ENCODE results near the gene SENP3. TPM values are rescaled to one million over a fixed set of nuclear protein-coding genes. Genes with fewer than 3 reads are reported as not detected.

The SENP3 gene
- total RNA-seq, 4 donors from 2014 or later = 31.4 to 47.7 (median 43.7) TPM

DNA sequence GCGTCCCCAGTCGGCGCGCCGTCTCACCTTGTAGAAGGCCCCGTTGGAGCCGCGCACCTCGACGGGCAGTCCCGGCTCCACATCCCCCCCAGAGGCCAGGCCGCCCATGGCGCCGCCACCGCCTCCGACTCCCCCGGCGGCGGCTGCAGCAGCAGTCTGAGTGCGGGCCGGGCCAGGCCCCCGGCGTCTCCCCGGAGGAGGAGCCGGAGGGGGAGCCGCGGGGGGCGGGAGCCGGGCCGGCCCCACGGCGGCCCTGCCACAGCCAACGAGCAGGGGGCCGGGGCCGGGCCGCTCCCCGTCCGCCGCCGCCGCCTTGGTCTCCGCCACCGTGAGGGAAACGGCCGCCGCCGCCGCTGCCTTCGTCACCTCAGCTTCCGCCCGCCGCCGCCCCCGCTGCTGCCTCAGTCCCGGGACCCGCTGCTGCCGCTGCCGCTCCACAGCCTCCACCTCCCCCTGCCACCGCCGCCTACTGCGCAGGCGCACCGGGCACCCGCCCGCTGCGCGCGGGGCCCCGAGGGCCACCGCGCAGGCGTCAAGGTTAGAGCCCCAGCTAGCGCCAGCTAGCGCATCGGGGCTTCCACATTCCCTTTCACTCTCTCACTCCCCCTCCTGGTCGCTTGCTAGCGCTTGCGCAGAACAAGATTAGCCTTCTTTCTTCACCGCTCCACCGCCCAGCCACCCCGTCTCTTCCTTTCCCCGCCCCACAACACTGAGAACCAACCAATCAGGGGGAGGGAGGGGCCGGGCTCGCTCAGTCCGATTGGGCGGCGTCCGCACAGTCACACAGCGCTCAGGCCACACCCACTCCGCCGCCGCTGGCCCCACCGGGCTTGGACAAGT lies 52.9 kb downstream of the SENP3 start, which contains the start of gene FXR2:
TSS of gene FXR2 (minus strand) at position 473 of the 840 bp plus-strand sequence. CDS start at position 108, 365 bp downstream.
- Histone ChIP-seq H3K4me3 (peak within 1 kb of the TSS; percentile 77 to 98 (median 95)), H3K27me3 (no peaks in the 10 kb centered on the region), H3K36me3 (peaks cover 0 to 12% (median 0%) of the 10 kb centered on the region in 3 donors), H3K27ac (peak within 1 kb of the TSS; percentile 90 to 100 (median 96)), H3K4me1 (peaks cover 0 to 31% (median 10%) of the 10 kb centered on the region in 4 donors), H3K9me3 (no peaks in the 10 kb centered on the region)
- DNase-seq = peak; percentile 99 to 100 (median 100)
- TF ChIP-seq POLR2A (IDR thresholded peaks at IDR 0.05) = peak; percentile 73 to 84
- TF ChIP-seq, protein P1, sequence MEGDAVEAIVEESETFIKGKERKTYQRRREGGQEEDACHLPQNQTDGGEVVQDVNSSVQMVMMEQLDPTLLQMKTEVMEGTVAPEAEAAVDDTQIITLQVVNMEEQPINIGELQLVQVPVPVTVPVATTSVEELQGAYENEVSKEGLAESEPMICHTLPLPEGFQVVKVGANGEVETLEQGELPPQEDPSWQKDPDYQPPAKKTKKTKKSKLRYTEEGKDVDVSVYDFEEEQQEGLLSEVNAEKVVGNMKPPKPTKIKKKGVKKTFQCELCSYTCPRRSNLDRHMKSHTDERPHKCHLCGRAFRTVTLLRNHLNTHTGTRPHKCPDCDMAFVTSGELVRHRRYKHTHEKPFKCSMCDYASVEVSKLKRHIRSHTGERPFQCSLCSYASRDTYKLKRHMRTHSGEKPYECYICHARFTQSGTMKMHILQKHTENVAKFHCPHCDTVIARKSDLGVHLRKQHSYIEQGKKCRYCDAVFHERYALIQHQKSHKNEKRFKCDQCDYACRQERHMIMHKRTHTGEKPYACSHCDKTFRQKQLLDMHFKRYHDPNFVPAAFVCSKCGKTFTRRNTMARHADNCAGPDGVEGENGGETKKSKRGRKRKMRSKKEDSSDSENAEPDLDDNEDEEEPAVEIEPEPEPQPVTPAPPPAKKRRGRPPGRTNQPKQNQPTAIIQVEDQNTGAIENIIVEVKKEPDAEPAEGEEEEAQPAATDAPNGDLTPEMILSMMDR (IDR thresholded peaks at IDR 0.05) = peak; percentile 60 to 84 (median 76)

DNA sequence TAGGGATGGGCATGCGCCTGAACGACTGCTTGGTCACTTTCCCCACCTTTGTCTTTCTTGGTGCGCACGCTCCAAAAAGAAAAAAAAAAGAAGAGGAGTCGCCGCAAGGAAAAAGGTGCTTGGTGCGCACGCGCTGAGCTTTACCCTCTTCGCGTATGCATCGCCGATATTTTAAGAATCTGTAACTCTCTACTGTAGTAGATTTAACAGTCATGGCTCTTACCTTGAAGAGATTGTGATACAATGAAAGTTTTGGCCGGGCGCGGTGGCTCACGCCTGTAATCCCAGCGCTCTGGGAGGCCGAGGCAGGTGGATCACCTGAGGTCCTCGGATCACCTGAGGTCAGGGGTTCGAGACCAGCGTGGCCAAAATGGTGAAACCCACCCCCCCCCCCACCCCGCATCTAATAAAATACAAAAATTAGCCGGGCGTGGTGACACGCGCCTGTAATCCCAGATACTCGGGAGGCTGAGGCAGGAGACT lies 53.6 kb downstream of the SENP3 start:
- no peak for TF ChIP-seq POLR2A (IDR thresholded peaks at IDR 0.05)
- TF ChIP-seq, protein P1 (IDR thresholded peaks at IDR 0.05) = no peak
- Histone ChIP-seq H3K27ac (peak overlapping the region; percentile 78 to 100 (median 96)), H3K9me3 (no peaks in the 10 kb centered on the region), H3K4me1 (peaks cover 0 to 31% (median 10%) of the 10 kb centered on the region in 4 donors), H3K27me3 (no peaks in the 10 kb centered on the region), H3K4me3 (peak overlapping the region; percentile 34 to 97 (median 66)), H3K36me3 (peaks cover 0 to 12% (median 0%) of the 10 kb centered on the region in 3 donors)
- DNase-seq = no peak

DNA sequence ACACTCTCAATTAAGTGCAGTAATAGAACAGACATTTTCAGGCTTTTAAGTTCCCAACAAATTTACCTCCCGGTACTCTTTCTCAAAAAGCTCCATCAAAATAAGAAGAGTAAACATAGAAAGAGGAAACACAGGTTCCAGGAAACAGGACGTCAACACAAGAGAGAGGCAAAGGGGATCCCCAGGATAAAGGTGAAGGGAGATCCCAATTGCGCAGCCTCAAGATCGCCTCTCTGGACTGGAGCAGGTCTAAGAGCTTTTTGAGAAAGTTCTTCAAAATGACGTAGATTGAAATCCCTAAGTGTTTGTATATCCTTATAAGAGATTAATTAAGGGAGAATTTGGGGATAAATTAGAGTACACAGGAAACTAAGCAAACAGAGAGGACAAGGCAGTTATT lies 56.9 kb downstream of the SENP3 start:
- Histone ChIP-seq H3K27me3 (no peaks in the 10 kb centered on the region), H3K27ac (no peak overlapping the region), H3K9me3 (no peaks in the 10 kb centered on the region), H3K4me3 (no peak overlapping the region), H3K36me3 (no peaks in the 10 kb centered on the region), H3K4me1 (peaks cover 0 to 7% (median 3%) of the 10 kb centered on the region in 4 donors)
- TF ChIP-seq POLR2A (IDR thresholded peaks at IDR 0.05) = no peak
- TF ChIP-seq, protein P1 (IDR thresholded peaks at IDR 0.05) = no peak
- no peak for DNase-seq

DNA sequence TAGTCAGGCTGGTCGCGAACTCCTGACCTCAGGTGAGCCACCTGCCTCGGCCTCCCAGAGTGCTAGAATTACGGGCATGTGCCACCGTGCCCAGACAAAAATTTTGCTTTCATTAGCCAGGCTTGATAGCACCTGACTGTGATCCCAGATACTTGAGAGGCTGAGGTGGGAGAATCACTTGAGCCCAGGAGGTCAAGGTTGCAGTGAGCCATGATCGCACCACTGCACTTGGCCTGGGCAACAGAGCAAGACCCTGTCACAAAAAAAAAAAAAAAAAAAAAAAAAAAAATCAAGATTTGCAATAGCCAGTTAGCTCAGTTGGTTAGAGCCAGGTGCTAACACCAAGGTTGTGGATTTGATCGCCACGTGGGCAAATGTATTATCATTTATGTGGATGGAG lies 59.1 kb downstream of the SENP3 start:
- TF ChIP-seq, protein P1 (IDR thresholded peaks at IDR 0.05) = no peak
- TF ChIP-seq POLR2A (IDR thresholded peaks at IDR 0.05) = no peak
- Histone ChIP-seq H3K27me3 (no peaks in the 10 kb centered on the region), H3K36me3 (peaks cover 0 to under 1% (median 0%) of the 10 kb centered on the region in 3 donors), H3K4me1 (peaks cover 0 to 8% (median 0%) of the 10 kb centered on the region in 4 donors), H3K4me3 (no peak overlapping the region), H3K27ac (no peak overlapping the region), H3K9me3 (no peaks in the 10 kb centered on the region)
- DNase-seq = no peak

Small RNAs within 50 kb of the gene (small RNA-seq; reads per million reads assigned to genes)
- gene CD68 (0 reads per million in 2 donors), gene RF00019 (0 reads per million in 2 donors), gene SNORA48 (0 reads per million in 2 donors), gene SNORD10 (0 reads per million in 2 donors)

Other genes starting within 250 kb of the SENP3 start
- gene GPS2, start 246.6 kb upstream of the SENP3 start, total RNA-seq = 100 to 1,000 TPM in 1 of 4 donors, 10 to 100 TPM in 3; 93.2 to 148 (median 94.2) TPM
- 10 to 100 TPM; 23.3 to 69.0 (median 53.9) TPM for gene NEURL4, start 232.6 kb upstream of the SENP3 start, total RNA-seq
- gene ACAP1, start 225.4 kb upstream of the SENP3 start, total RNA-seq = 100 to 1,000 TPM in 1 of 4 donors, 10 to 100 TPM in 3; 15.6 to 696 (median 24.0) TPM
- 1 to 10 TPM; 2.5 to 8.9 (median 7.1) TPM for gene KCTD11, start 209.8 kb upstream of the SENP3 start, total RNA-seq
- gene TMEM95, start 206.8 kb upstream of the SENP3 start, total RNA-seq = not detected
- 10 to 100 TPM; 19.8 to 54.4 (median 44.4) TPM for gene TNK1, start 180.8 kb upstream of the SENP3 start, total RNA-seq
- 10 to 100 TPM; 10.7 to 38.8 (median 21.9) TPM for gene PLSCR3, start 167.4 kb upstream of the SENP3 start, total RNA-seq
- gene TMEM256, start 157.8 kb upstream of the SENP3 start, total RNA-seq = 100 to 1,000 TPM in 2 of 4 donors, 10 to 100 TPM in 2; 37.1 to 334 (median 126) TPM
- 1 to 10 TPM in 3 of 4 donors, under 1 TPM in 1; 0.88 to 9.9 (median 5.8) TPM for gene NLGN2, start 154.1 kb upstream of the SENP3 start, total RNA-seq
- gene SPEM1, start 141.6 kb upstream of the SENP3 start, total RNA-seq = not detected
- gene SPEM2, start 136.3 kb upstream of the SENP3 start, total RNA-seq = not detected
- gene SPEM3, start 133.1 kb upstream of the SENP3 start, total RNA-seq = not detected
- gene TMEM102, start 126.5 kb upstream of the SENP3 start, total RNA-seq = 10 to 100 TPM in 3 of 4 donors, 1 to 10 TPM in 1; 4.1 to 21.7 (median 17.0) TPM
- 1 to 10 TPM in 1 of 4 donors, not detected in 3; 1.0 TPM for gene FGF11, start 122.4 kb upstream of the SENP3 start, total RNA-seq
- 1 to 10 TPM; 4.0 to 9.1 (median 5.8) TPM for gene CHRNB1, start 116.9 kb upstream of the SENP3 start, total RNA-seq
- 10 to 100 TPM; 15.1 to 27.3 (median 24.5) TPM for gene ZBTB4, start 82.3 kb upstream of the SENP3 start, total RNA-seq
- gene SLC35G6, start 80.5 kb upstream of the SENP3 start, total RNA-seq = not detected
- 100 to 1,000 TPM in 3 of 4 donors, 10 to 100 TPM in 1; 94.6 to 204 (median 157) TPM for gene POLR2A, start 77.6 kb upstream of the SENP3 start, total RNA-seq
- gene TNFSF12, start 12.9 kb upstream of the SENP3 start, total RNA-seq = 10 to 100 TPM in 3 of 4 donors, 1 to 10 TPM in 1; 7.6 to 58.6 (median 15.2) TPM
- gene TNFSF13, start 3.2 kb upstream of the SENP3 start, total RNA-seq = 10 to 100 TPM in 3 of 4 donors, 1 to 10 TPM in 1; 5.0 to 54.4 (median 38.7) TPM
- 100 to 1,000 TPM in 3 of 4 donors, 10 to 100 TPM in 1; 42.1 to 149 (median 124) TPM for gene CD68, start 17.7 kb downstream of the SENP3 start, total RNA-seq
- gene MPDU1, start 21.9 kb downstream of the SENP3 start, total RNA-seq = 100 to 1,000 TPM in 3 of 4 donors, 10 to 100 TPM in 1; 37.1 to 236 (median 125) TPM
- gene SOX15, start 28.2 kb downstream of the SENP3 start, total RNA-seq = 1 to 10 TPM in 3 of 4 donors, not detected in 1; 1.9 to 2.7 (median 2.4) TPM
- gene FXR2, start 53.0 kb downstream of the SENP3 start, total RNA-seq = 10 to 100 TPM; 28.8 to 38.1 (median 30.4) TPM
- 100 to 1,000 TPM; 144 to 303 (median 229) TPM for gene SAT2, start 65.9 kb downstream of the SENP3 start, total RNA-seq
- gene SHBG, start 68.2 kb downstream of the SENP3 start, total RNA-seq = 10 to 100 TPM in 2 of 4 donors, 1 to 10 TPM in 2; 2.1 to 38.0 (median 16.3) TPM
- under 1 TPM in 1 of 4 donors, not detected in 3; 0.47 TPM for gene ATP1B2, start 89.0 kb downstream of the SENP3 start, total RNA-seq
- gene TP53, start 125.6 kb downstream of the SENP3 start, total RNA-seq = 10 to 100 TPM; 19.6 to 27.7 (median 25.1) TPM
- 1 to 10 TPM; 4.6 to 9.3 (median 6.2) TPM for gene WRAP53, start 126.6 kb downstream of the SENP3 start, total RNA-seq
- gene EFNB3, start 143.3 kb downstream of the SENP3 start, total RNA-seq = under 1 TPM in 1 of 4 donors, not detected in 3; 0.27 TPM
- under 1 TPM in 2 of 4 donors, not detected in 2; 0.18 to 0.83 TPM for gene DNAH2, start 155.8 kb downstream of the SENP3 start, total RNA-seq

All from Peyer's patch (tissue), 4 donors.